ENCODE results near the gene HRH2.

Gene HRH2

DNA sequence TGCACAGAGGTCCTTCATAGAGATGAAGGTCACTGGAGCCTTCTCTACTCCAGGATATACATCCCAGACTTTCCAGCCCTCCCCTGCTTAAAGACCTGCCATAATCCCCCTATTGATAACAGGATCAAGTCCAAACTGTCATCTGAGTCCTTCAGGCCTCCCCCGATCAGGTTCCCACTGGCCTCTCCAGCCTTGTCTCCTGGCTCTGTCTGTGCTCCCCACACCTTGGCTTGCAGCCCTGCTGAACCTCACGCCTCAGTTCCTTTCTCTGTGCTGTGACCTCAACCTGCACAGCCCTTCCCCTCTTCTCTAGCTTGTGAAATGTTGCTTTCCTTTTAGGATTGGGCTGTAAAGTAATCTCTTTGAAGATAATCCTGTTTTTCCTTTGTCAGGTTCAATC, 2.5 kb upstream of the HRH2 start:
- Mint-ChIP-seq H3K9me3 (ENCODE audit: low read depth) (no peaks in the 10 kb centered on the region), H3K4me1 (ENCODE audit: low read depth) (peaks cover 88% of the 10 kb centered on the region), H3K27me3 (no peaks in the 10 kb centered on the region), H3K36me3 (peaks cover 5% of the 10 kb centered on the region), H3K27ac (peak overlapping the region; percentile 99), H3K4me3 (peak overlapping the region; percentile 49)

DNA sequence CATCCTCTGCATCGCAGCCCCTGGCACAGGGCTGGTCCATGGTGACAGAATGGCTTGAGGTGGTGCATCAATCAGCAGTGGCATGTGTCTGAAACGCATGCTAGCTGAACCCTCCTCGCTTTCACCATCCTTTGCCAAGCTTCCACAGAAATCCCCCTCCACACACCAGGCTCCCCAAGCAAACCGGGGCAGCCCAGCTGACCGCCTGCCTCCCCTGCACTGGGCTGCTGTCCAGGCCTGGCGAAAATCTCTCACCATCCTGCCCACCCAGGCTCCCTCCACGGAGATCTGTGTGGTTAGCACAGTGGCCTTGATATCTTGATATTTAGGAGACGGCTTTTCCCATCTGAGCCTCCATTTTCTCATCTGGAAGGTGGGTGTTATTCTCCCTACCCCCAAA, 905 bp upstream of the HRH2 start:
- Mint-ChIP-seq H3K4me3 (peak overlapping the region; percentile 98), H3K4me1 (ENCODE audit: low read depth) (peaks cover 85% of the 10 kb centered on the region), H3K36me3 (peaks cover 14% of the 10 kb centered on the region), H3K27me3 (no peaks in the 10 kb centered on the region), H3K9me3 (ENCODE audit: low read depth) (no peaks in the 10 kb centered on the region), H3K27ac (peak overlapping the region; percentile 92)

DNA sequence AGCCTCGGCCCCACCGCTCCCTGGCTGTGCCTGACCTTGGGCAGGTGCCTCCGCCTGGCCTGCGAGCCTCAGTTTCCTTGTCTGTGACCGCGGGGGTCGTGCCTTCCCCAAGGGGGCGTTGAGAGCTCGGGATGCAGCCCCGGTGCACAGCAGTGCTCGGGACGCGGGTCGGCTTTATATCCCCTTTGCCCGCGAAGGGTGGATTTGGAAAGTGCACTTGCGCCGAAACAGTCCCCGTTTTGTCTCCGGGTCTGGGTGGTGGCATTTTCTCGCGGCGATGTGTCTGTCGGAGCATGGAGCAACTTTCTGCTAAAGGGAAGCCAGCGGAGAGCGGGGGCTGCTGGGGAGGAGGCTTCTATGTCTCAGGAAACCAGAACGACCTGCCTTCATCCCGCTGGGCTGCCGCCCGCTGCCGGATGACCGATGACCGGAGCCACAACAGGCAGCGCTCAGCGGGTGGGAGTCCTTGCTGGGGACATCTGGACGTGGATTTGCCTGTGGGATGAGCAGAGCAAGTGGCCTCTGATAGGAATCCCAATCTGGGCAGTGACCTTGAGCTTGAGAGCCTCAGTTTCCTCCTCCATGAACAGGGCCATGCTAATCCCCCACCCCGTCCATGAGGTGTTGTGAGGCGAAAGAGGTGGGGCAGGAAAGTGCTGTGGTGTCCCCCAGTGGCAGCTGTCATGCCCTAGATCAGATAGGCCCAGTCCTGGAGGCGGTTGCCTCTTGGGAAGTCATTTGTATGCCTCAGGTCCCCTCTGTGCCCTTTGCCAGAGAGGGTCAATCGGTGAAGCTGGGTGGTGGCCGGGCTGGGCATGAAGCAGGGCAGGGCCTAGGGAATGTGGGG, 651 bp downstream of the HRH2 start:
- Mint-ChIP-seq H3K9me3 (ENCODE audit: low read depth) (no peaks in the 10 kb centered on the region), H3K4me3 (peak overlapping the region; percentile 97), H3K27ac (peak overlapping the region; percentile 92), H3K27me3 (no peaks in the 10 kb centered on the region), H3K4me1 (ENCODE audit: low read depth) (peaks cover 85% of the 10 kb centered on the region), H3K36me3 (peaks cover 19% of the 10 kb centered on the region)

DNA sequence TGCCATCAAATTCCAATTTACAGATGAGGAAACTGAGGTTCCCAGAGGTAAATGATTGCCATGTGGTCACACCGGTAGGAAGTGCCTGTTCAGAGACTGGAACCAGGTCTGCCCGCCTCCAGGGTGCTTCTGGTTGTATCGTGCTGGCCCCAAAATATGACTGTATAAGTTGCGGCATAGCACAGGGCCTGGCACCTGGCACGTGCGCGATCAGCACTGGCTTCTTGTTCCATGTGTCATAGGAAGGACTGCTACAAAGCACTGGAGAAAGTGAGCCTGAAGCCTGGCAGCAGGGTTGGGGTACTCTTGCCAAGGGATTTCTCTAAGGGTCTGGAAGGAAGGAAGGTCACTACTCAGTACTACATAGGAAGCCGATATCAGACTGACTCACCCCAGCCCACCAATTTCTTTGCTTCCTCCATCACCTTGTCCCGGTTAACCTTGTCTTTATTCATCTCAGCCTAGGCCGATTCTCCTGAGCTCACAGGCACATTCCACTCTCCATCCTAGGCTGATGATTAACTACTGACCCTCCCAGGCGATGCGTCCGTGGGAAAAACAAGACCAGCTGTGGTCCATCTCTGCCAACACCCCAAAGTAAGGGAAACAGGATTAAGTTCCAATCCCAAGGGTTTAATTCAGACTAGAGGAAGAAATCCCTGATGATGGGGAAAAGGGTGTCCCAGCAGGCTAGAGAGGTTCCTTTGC, 1.8 kb downstream of the HRH2 start:
- peak overlapping the region; percentile 97 for H3K4me3 Mint-ChIP-seq
- H3K27me3 Mint-ChIP-seq = no peaks in the 10 kb centered on the region
- H3K4me1 Mint-ChIP-seq (ENCODE audit: low read depth) = peaks cover 82% of the 10 kb centered on the region
- H3K36me3 Mint-ChIP-seq = peaks cover 19% of the 10 kb centered on the region
- H3K27ac Mint-ChIP-seq = peak overlapping the region; percentile 92
- no peaks in the 10 kb centered on the region for H3K9me3 Mint-ChIP-seq (ENCODE audit: low read depth)

DNA sequence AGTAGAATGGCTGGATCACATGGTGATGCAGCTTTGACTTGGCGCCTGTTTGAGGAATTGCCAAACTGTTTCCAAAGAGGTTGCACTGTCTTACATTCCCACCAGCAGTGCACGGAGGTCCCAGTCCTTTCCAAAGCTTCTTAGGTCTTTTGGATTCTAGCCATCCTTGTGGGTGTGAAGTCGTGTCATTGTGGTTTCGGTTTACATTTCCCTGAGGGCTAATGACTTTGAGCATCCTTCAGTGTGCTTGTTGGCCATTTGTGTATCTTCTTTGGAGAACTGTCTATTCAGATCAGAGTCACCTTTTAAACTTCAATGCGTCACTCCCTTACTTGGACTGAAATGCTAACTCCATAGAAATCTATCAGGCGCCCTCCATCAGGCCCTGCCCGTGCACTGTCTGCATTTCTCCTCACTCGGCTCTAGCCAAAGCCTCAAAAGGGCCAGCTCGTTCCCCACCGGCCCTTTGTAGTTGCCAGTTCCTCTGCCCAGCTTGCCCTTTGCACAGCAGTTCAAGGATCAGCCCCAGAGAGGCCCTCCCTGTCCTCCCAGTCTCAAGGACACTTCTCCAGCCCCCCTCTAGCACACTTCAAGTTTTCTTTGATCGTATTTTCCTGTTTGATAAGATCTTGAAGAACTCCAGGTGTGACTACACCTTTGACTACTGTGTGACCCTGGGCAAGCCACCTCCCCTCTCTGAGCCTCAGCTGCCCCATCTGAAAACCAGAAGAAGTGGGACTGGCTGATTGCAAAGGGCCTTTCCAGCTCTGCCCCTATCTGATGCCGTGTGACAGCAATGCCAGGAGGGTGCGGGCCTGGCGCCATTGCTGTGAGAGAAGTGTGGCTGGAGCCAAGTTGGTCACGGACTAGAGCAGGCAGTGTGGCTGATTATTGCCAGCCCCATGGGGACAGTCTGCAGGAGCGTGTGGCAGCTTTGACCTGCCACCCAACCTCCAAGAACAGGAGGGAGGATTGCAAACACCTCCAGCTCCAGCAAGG, 5.6 kb downstream of the HRH2 start:
- Mint-ChIP-seq H3K4me3 (peak overlapping the region; percentile 12), H3K27me3 (no peaks in the 10 kb centered on the region), H3K36me3 (peaks cover 24% of the 10 kb centered on the region), H3K27ac (peak overlapping the region; percentile 46), H3K9me3 (ENCODE audit: low read depth) (no peaks in the 10 kb centered on the region), H3K4me1 (ENCODE audit: low read depth) (peaks cover 80% of the 10 kb centered on the region)

DNA sequence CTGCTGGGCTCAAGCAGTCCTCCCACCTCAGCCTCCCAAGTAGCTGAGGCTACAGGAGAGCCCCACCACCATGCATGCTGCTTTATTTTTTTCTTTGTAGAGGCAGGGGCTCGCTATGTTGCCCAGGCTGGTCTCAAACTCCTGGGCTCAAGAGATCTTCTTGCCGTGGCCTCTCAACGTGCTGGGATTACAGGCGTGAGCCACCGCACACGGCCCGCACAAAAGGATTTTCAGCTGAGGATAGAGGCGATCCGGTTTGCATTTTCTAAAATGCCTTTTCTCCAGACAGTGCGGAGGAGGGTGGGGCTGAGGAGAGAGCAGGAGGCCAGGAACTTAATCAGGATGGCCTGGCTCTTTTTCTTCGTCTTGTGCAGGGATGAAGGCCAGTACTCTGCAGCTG, 6.9 kb downstream of the HRH2 start:
- Mint-ChIP-seq H3K27ac (peak overlapping the region; percentile 22), H3K4me1 (ENCODE audit: low read depth) (peaks cover 78% of the 10 kb centered on the region), H3K4me3 (peak overlapping the region; percentile 47), H3K36me3 (peaks cover 24% of the 10 kb centered on the region), H3K9me3 (ENCODE audit: low read depth) (no peaks in the 10 kb centered on the region), H3K27me3 (no peaks in the 10 kb centered on the region)

DNA sequence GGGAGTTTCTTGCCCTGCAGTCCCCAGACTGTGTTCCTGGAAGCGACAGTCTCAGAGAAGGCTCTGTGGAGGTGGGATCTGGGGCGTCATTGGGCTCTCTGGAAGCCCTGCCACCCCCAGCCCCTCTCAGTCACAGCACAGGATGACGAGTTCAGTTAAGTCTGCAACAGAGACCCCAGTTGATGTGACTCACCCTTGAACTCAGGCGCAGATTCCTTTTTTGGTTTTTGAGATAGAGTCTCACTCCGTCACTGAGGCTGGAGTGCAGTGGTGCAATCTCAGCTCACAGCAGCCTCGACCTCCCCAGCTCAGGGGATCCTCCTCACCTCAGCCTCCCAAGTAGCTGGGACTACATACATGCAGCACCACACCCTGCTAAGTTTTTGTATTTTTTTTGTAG, 8.3 kb downstream of the HRH2 start:
- peaks cover 74% of the 10 kb centered on the region for H3K4me1 Mint-ChIP-seq (ENCODE audit: low read depth)
- peaks cover 14% of the 10 kb centered on the region for H3K36me3 Mint-ChIP-seq
- no peak overlapping the region for H3K4me3 Mint-ChIP-seq
- no peaks in the 10 kb centered on the region for H3K9me3 Mint-ChIP-seq (ENCODE audit: low read depth)
- no peaks in the 10 kb centered on the region for H3K27me3 Mint-ChIP-seq
- H3K27ac Mint-ChIP-seq = no peak overlapping the region

DNA sequence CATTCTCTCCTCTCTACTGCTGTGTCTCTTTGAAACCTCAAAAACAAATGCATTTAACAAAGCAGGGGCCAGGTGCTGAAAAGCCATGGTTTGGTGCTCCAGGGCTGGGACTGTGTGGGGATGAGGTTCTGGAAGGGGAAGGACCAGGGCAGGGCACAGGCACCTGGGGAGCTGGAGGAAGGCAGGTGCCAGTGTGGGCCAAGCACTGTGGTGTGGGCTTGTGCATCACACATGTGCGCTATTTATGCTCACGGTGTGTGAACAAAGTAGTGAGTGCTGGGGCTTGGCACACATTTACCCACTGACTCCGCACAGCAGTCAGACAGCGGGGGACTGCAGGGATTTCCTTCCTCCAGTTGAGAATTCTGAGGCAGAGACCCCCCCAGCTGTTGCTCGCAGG, 10.1 kb downstream of the HRH2 start:
- Mint-ChIP-seq H3K36me3 (peaks cover 6% of the 10 kb centered on the region), H3K27ac (peak overlapping the region; percentile 6), H3K4me3 (no peak overlapping the region), H3K9me3 (ENCODE audit: low read depth) (no peaks in the 10 kb centered on the region), H3K4me1 (ENCODE audit: low read depth) (peaks cover 75% of the 10 kb centered on the region), H3K27me3 (no peaks in the 10 kb centered on the region)

DNA sequence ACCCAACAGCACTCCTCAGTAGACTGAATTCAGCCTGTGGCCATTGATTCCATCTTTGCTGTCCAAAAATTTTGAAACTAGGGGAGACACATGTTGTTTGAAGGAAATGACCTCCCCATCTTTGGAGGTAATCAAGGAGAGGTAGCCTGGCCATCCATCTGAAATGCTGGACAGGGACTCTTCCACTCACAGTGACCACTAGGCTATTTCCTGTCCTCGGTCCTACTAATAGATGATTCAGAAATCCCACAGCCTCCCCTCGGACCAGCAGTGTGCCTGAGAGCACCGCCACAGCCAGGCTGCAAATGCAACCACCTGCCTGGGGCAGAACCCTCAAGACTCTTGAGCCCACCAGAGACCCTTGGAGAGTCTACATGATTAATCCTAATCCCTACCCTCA, 12.5 kb downstream of the HRH2 start:
- Mint-ChIP-seq H3K9me3 (ENCODE audit: low read depth) (no peaks in the 10 kb centered on the region), H3K4me3 (no peak overlapping the region), H3K27me3 (no peaks in the 10 kb centered on the region), H3K4me1 (ENCODE audit: low read depth) (peaks cover 70% of the 10 kb centered on the region), H3K27ac (no peak overlapping the region), H3K36me3 (peaks cover 3% of the 10 kb centered on the region)

DNA sequence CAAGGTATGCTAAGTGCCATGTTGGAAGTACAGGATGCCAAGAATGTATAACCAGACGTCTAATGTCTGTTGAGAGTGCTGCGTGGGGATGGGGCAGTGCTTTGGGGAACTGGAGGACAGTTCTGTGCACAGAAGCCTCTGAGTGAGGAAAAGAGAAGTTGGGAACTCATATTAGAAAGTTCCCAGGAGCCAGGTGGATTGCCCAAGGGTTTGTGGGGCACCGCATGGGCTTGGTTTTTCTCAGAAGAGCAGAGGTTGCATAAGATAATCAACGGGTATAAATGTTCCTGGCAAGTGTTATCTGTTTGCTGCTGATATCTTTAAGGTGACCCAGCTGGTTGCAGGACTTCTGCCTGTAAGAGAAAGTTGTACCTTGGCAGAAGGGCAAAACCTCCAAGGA, 13.1 kb downstream of the HRH2 start:
- H3K4me1 Mint-ChIP-seq (ENCODE audit: low read depth) = peaks cover 72% of the 10 kb centered on the region
- H3K27me3 Mint-ChIP-seq = no peaks in the 10 kb centered on the region
- no peaks in the 10 kb centered on the region for H3K9me3 Mint-ChIP-seq (ENCODE audit: low read depth)
- no peak overlapping the region for H3K4me3 Mint-ChIP-seq
- H3K36me3 Mint-ChIP-seq = peaks cover 3% of the 10 kb centered on the region
- H3K27ac Mint-ChIP-seq = peak overlapping the region; percentile 25

DNA sequence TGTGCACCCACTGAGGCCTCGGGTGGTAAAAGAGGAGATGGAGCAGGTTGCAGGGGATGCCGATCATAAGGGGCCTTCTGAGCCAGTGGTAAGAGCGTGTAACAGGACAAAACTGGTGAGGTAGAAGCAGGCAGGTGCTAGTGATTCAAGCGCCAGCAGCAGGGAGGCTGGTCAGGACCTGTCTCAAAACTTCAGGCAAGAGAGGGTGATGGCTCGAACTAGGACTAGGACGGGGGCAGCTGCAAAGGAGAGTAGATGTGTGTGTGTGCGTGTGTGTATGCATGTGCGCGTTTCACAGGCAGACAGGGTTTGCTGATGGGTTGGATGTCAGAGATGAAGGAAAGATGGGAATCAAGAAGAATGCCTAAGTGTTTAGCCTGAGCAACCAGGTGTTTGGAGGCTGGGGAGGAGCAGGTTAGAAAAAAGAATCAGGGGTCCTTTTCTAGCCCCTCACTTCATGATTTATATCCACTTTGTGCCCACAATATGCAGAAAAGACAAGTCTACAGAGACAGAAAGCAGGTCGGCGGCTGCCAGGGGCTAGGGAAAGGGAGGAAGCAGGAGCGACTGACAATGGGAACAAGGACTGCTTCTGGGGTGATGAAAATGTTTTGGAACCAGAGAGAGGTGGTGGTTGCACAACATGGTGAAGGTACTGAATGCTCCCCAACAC, 15.2 kb downstream of the HRH2 start:
- no peak overlapping the region for H3K27ac Mint-ChIP-seq
- no peaks in the 10 kb centered on the region for H3K9me3 Mint-ChIP-seq (ENCODE audit: low read depth)
- no peak overlapping the region for H3K4me3 Mint-ChIP-seq
- H3K27me3 Mint-ChIP-seq = no peaks in the 10 kb centered on the region
- no peaks in the 10 kb centered on the region for H3K36me3 Mint-ChIP-seq
- H3K4me1 Mint-ChIP-seq (ENCODE audit: low read depth) = peaks cover 76% of the 10 kb centered on the region

DNA sequence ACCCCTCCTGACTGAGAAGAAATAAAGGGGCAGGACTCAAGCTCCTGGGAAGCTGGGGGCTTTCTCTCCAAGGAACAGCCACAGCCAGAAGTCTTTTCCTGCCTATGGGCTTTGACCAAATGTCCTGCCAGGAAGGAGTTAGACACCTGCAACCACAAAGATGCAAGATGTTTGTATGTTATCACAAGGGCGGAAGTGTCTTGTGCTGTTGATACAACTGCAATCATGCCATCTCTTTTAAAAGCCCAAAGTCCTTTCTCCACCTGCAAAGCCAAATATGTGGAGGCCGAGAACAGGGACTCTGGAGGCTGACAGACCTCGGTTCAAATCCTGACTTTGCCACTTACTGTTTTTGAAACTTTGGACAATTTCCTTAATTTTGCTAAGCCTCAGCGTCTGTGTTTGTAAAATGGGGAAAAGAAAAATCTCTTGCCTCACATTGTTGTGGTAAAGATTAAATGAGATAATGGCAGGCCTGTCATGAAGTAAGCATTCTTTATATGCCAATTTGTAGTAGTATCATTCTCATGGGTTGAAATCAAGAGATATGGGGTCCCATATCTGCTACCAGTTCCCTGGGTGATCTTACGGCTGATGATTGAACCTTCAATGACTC, 17.0 kb downstream of the HRH2 start:
- Mint-ChIP-seq H3K27ac (peak overlapping the region; percentile 46), H3K4me1 (ENCODE audit: low read depth) (peaks cover 82% of the 10 kb centered on the region), H3K36me3 (no peaks in the 10 kb centered on the region)

DNA sequence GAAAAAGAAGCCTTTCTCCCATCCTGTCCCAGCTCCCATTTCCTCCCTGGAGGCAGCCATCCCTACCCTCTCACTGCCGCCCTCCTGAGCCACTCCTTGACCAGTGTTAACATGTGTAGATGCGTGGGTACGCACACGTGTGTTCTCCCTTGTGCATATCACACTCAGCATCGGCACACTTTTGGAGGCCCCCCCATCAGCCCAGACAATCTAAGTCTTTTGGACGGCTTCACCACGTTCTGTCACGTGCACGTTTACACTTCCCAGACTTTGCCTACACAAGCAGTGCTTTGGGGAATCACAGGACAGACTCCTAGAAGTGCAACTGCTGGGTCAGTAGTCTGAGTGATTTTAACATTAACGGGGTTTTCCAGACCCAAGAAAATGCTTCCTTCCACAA, 18.0 kb downstream of the HRH2 start:
- Mint-ChIP-seq H3K9me3 (ENCODE audit: low read depth) (no peaks in the 10 kb centered on the region), H3K27ac (no peak overlapping the region), H3K4me1 (ENCODE audit: low read depth) (peaks cover 81% of the 10 kb centered on the region), H3K4me3 (no peak overlapping the region), H3K36me3 (no peaks in the 10 kb centered on the region), H3K27me3 (no peaks in the 10 kb centered on the region)

More for the DNA sequence above, 17.0 kb downstream of the HRH2 start:
- Mint-ChIP-seq H3K27me3 (no peaks in the 10 kb centered on the region), H3K4me3 (no peak overlapping the region), H3K9me3 (ENCODE audit: low read depth) (no peaks in the 10 kb centered on the region)

DNA sequence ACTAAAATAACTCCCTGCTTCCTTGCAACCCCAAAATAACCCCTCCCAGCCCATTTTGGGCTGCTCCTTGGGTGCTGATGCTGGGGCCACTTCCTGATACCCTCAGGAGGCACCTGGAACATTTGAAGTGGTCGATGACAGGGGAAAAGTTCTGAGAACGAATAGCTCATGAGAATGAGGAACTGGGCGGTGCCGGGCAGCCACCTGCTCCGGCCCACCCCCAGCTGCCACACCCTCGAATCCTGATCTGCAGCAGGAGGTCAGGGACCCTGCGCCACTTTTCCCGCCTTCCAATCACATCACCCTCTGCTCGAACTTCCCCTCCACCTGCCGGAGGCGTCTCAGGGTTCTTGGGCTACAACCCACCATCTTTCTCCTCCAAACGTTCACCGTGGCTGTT, 19.7 kb downstream of the HRH2 start:
- Mint-ChIP-seq H3K4me3 (peak overlapping the region; percentile 22), H3K36me3 (no peaks in the 10 kb centered on the region), H3K4me1 (ENCODE audit: low read depth) (peaks cover 69% of the 10 kb centered on the region), H3K9me3 (ENCODE audit: low read depth) (no peaks in the 10 kb centered on the region), H3K27me3 (no peaks in the 10 kb centered on the region), H3K27ac (no peak overlapping the region)
